NCI-H2196 (cell line): ENCODE data around the gene TNN.
"Not testable (repeated sequence)": the region's sequence is repeated elsewhere in the genome, so short reads cannot be mapped to it uniquely, and the experiment has no call there.

Source experiments
- DNase-seq: peaks from one replicate; lab custom pipeline; 2025; ENCODE audit not compliant: unreplicated experiment; lab: John Stamatoyannopoulos, UW

The TNN gene, protein sequence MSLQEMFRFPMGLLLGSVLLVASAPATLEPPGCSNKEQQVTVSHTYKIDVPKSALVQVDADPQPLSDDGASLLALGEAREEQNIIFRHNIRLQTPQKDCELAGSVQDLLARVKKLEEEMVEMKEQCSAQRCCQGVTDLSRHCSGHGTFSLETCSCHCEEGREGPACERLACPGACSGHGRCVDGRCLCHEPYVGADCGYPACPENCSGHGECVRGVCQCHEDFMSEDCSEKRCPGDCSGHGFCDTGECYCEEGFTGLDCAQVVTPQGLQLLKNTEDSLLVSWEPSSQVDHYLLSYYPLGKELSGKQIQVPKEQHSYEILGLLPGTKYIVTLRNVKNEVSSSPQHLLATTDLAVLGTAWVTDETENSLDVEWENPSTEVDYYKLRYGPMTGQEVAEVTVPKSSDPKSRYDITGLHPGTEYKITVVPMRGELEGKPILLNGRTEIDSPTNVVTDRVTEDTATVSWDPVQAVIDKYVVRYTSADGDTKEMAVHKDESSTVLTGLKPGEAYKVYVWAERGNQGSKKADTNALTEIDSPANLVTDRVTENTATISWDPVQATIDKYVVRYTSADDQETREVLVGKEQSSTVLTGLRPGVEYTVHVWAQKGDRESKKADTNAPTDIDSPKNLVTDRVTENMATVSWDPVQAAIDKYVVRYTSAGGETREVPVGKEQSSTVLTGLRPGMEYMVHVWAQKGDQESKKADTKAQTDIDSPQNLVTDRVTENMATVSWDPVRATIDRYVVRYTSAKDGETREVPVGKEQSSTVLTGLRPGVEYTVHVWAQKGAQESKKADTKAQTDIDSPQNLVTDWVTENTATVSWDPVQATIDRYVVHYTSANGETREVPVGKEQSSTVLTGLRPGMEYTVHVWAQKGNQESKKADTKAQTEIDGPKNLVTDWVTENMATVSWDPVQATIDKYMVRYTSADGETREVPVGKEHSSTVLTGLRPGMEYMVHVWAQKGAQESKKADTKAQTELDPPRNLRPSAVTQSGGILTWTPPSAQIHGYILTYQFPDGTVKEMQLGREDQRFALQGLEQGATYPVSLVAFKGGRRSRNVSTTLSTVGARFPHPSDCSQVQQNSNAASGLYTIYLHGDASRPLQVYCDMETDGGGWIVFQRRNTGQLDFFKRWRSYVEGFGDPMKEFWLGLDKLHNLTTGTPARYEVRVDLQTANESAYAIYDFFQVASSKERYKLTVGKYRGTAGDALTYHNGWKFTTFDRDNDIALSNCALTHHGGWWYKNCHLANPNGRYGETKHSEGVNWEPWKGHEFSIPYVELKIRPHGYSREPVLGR (N-terminal part only)

GRCh38 chr1:175067362-175068106, at the start of gene TNN:
Gene TNN (plus strand): TSS chr1:175067833. CDS start chr1:175077419, 9,586 bp downstream.
- DNase-seq = no peak

GRCh38 chr1:175019524-175019923, 48.1 kb upstream of the TNN start:
- no peak for DNase-seq

DNA sequence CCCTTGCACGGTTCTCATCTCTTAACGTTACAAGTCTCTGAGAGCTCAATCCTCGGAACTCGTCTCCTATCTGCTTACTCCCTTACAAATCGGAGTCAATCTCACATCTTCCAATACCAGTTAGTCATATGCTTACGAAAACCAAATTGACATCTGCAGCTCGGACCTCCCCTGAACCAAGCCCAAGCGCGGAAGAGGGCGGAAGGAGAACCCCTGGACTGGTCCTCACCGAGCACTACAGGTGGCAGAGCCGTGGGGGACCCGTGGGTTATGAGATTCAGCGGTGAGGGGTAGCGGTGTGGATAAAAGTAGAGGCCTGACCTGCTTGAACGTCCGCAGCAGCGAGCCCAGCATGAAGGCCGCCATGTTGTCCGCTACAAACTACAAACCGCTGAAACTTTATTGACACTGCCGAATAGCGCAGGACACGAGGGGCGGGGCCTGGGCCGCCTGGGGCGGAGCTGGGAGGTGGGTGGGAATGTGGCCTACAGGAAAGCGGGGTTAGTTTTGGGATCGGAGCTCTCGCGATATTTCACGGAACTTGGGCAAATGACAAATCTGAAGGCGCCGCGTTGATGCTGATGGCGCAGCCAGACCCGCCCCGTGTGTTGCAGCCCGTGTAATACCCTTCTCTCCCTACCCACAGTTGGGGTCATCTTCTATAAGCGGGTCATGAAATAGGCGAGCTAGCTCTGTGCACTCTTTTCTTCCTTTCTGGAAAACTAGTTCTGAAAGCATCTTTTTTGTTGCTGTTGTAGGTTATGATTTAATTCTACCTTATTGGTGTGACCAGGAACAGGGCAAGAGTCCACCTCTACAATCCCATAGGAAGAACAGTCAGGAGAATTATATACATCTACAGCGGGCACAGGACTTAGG, 44.4 kb upstream of the TNN start, which contains the start of gene MRPS14:
Gene MRPS14 (minus strand): TSS at position 383 of the 879 bp plus-strand sequence. CDS start 17 bp downstream, at position 366.
- peak; percentile 97 for DNase-seq

DNA sequence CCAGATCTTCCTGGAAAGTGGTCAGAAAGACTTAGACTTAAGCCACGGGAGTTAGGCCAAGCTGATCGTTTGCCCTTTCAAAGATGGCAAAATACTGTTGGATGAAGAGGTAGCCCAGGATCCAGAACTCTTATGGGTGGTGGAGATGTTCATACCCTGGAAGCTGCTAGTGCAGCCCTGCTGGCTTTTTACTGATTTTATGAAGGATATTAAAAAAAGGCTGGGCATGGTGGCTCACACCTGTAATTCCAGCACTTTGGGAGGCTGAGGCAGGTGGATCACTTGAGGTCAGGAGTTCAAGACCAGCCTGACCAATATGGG, 43.8 kb upstream of the TNN start:
- peak; percentile 41 for DNase-seq

- DNase-seq = no peak
Observed at GRCh38 chr1:175024773-175025172, 42.9 kb upstream of the TNN start.

DNA sequence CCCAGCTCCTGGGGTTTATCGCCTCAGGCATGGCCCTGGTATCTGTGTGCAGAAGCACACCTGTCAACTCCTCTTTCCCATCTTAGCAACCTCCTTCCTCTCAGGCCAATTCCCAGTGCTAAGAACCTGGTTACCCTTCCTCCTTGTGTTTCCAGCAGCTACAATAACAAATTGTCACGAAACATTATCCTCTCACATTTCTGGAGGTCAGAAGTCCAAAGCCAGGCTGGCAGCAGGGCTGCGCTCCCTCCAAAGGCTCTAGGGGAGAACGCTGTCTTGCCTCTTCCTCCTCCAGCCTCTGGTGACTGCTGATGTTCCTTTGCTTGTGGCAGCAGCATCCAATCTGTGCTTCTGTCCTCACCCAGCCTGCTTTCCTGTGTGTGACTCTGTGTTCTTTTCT, 33.7 kb upstream of the TNN start:
- DNase-seq = no peak

GRCh38 chr1:175034775-175035174, 32.9 kb upstream of the TNN start:
- no peak for DNase-seq

DNA sequence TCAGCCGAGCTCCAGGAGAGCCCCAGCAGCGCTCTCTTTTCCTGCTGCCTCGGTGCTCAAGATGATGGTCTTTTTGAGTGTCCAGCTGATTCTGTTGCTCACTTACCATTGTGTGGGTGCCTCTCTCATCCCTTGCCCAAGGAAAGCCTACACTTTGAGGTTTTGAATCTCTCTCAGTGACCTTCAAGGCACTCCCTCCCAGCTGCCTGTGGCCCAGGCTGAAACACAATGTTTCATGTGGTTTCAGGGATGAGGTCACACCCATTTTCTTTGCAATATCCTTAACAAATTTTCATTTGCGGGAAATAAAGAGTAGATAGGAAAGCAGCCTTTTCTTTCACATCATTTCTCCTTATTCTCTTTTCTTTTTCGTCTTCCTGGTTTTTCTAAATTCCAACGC, 31.8 kb upstream of the TNN start:
- DNase-seq = no peak

- DNase-seq = no peak
Observed at GRCh38 chr1:175036476-175036875, 31.2 kb upstream of the TNN start.

DNA sequence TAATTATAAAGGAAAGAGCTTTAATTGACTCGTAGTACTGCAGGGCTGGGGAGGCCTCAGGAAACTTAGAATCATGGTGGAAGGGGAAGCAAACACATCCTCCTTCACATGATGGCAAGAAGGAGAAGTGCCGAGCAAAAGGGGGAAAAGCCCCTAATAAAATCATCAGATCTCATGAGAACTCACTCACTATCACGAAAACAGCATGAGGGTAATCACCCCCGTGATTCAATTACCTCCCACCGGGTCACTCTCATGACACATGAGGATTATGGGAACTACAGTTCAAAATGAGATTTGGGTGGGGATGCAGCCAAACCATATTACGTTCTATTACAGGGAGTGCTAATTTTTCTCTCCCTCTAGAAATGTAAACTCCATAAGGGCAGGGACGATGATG, 30.2 kb upstream of the TNN start:
- no peak for DNase-seq

- no peak for DNase-seq
Observed at GRCh38 chr1:175040324-175040879, 27.2 kb upstream of the TNN start.

- no peak for DNase-seq
Observed at GRCh38 chr1:175042650-175043049, 25.0 kb upstream of the TNN start.

DNA sequence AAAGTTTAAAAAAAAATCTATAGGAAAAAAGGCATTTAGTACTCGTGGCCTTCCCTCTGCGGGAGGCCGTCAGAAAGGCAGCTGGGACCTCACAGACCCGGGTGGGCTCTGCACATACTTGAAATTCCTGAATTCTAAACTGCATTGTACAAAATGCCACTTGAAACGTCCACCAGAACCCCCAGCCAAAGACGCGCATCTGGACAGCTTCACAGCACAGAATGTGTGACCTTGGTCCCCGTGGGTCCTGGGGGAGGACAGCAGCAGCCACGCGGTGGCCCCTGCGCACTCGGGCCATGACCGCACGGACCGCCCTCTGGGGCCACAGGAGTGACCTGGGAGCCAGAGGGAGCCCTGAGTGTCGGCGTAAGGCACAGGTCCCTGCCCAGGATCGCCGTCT, 23.8 kb upstream of the TNN start:
- no peak for DNase-seq

- not testable (repeated sequence) for DNase-seq
Observed at GRCh38 chr1:175044591-175044990, 23.0 kb upstream of the TNN start.

DNA sequence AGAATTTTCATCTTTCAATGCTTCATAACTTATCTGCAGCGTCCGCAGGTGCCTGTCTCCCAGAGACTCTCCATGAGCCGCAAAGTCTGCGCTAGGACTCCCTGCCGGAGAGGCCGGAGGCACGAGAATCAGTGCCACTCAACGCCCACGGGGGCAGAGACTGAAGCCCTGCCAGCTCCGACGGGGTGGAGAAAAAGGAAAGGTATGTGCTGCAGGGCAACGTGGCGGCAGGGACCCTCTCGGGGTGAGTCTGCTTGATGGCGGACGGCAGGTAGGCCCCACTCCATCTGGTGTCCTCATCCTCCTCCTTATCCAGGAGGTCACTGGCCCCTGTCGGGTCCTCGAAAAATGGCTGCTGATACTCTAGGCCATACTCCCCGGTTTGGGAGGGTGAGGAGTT, 22.5 kb upstream of the TNN start:
- no peak for DNase-seq

DNA sequence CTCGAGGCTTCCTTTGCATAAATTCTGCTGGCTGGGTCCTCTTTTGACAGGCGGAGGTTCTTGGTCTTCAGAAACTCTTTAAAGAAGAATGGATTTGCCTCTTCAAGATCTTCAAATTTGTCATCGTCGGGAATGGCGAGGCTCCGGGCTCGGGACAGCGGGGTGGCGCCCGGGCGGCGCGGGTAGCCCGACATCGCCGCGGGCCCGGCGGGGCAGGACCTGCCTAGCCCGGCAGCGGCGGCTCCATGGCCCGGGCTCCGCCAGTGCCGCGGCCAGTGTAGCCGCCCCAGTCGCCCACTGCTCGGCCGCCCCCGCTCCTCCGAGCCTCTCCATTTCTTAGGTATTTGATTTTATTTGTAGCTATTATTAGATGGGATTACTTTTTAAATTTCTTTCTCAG, 22.1 kb upstream of the TNN start:
- no peak for DNase-seq

DNA sequence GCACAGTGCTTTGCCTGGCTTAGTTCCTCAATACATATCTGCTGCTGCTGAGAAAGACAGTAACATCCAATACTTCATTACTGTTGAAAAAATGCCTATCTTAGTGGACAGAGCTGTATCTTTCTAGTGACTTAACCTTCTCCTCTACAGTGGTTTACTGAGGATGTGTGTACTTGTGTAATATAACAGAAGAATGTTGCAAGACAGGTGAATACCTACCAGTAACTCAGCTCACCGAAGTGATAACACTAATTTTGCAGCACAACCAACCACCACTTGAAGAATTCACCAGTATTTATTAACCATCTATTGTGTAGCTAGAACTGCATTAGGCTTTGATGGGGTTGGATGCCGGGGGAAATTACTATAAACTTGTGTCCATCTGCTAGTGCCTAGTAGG, 16.6 kb upstream of the TNN start:
- DNase-seq = no peak

DNA sequence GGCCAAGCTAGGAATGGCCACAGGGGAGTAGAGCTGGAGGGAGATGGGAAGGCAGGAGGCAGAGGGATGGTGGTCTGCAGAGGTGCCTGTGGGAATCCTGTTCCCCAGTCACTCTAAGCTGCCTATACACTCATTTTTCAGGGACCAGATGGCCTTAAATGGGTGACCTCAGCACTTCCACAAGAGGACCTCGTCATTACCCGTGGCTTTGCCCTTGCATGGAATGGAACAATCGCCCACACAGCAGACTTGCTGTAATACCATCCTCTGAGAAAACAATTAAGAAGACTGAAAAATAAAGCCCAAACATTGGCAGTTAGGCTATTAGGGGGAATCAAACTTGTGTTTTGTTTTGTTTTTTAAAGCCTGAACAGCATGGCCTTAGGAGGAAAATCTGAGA, 12.9 kb upstream of the TNN start:
- DNase-seq = no peak

- no peak for DNase-seq
Observed at GRCh38 chr1:175062339-175062738, 5.3 kb upstream of the TNN start.
